IMR-90 (cell line): Measurements from ENCODE around the gene CBL. TPM values are rescaled to one million over a fixed set of nuclear protein-coding genes. Genes with fewer than 3 reads are reported as not detected.

Source experiments
- ATAC-seq: fragments of 200-7000 bp; cut with Tn5 transposase; 2 replicates; pipeline ENCODE4 v1.9.1; 2020; ENCODE audit warnings: low read depth, mild to moderate bottlenecking, moderate library complexity
- BruUV-seq: library from RNA; stranded (reverse); fragments of 400-500 nt; replicated peaks from 2 replicates; lab custom pipeline; 2021; lab: Mats Ljungman, UMichigan
- CTCF ChIA-PET: fragments of 300-600 bp; formaldehyde crosslinking; extraction: SDS; loops from one replicate; lab custom pipeline; 2021; ENCODE audit warnings: antibody characterized with exemption; lab: Yijun Ruan, JAX
- POLR2A ChIA-PET: fragments of 300-600 bp; sonication (Branson Sonifier 250); formaldehyde crosslinking; loops from one replicate; lab custom pipeline; 2022; ENCODE audit warnings: antibody characterized with exemption; ENCODE audit not compliant: unreplicated experiment; lab: Charles Lee
- DNase-seq: peaks from one replicate; pipeline ENCODE4 v3.0.0; 2013
- H2AFZ ChIP-seq: replicated peaks from 2 replicates; pipeline ENCODE3; 2013; ENCODE audit warnings: low read length, mild to moderate bottlenecking; ENCODE audit not compliant: poor library complexity
- H2AK5ac ChIP-seq: 2 replicates; pipeline ENCODE4 v1.6.1; 2013; ENCODE audit warnings: low read depth, low read length, inconsistent platforms
- H2AK9ac ChIP-seq: replicated peaks from 2 replicates; pipeline ENCODE3; 2013; ENCODE audit warnings: mild to moderate bottlenecking, low read depth, low read length, moderate library complexity; ENCODE audit not compliant: poor library complexity
- H2BK120ac ChIP-seq: 2 replicates; pipeline ENCODE4 v1.6.1; 2013; ENCODE audit warnings: low read depth, low read length, inconsistent platforms
- H2BK15ac ChIP-seq: 3 replicates; pipeline ENCODE4 v1.6.1; 2013; ENCODE audit warnings: low read depth, low read length, inconsistent platforms
- H2BK20ac ChIP-seq: 2 replicates; pipeline ENCODE4 v1.6.1; 2013; ENCODE audit warnings: low read depth, mild to moderate bottlenecking, inconsistent platforms, low read length, moderate library complexity
- H2BK5ac ChIP-seq: 2 replicates; pipeline ENCODE4 v1.6.1; 2013; ENCODE audit warnings: mild to moderate bottlenecking, low read depth, low read length, inconsistent platforms; ENCODE audit not compliant: poor library complexity, severe bottlenecking
- H3K14ac ChIP-seq: replicated peaks from 2 replicates; pipeline ENCODE4 v1.6.1; 2013; ENCODE audit warnings: low read depth, low read length, inconsistent platforms
- H3K18ac ChIP-seq: 2 replicates; pipeline ENCODE4 v1.6.1; 2013; ENCODE audit warnings: low read depth, low read length, control low read depth
- H3K23ac ChIP-seq: 2 replicates; pipeline ENCODE4 v1.6.1; 2013; ENCODE audit warnings: low read depth, low read length, inconsistent platforms
- H3K27ac ChIP-seq: 2 replicates; pipeline ENCODE4 v1.5.1; 2013; ENCODE audit warnings: mild to moderate bottlenecking, control low read depth, low read length; ENCODE audit not compliant: insufficient read depth
- H3K27me3 ChIP-seq: 2 replicates; pipeline ENCODE4 v1.6.1; 2013; ENCODE audit warnings: low read length; ENCODE audit not compliant: control insufficient read depth, insufficient read depth
- H3K36me3 ChIP-seq: 2 replicates; pipeline ENCODE4 v1.6.1; 2013; ENCODE audit warnings: low read length, mixed read lengths; ENCODE audit not compliant: control insufficient read depth, insufficient read depth
- H3K4ac ChIP-seq: 2 replicates; pipeline ENCODE4 v1.6.1; 2013; ENCODE audit warnings: low read depth, low read length, inconsistent platforms
- H3K4me1 ChIP-seq: 2 replicates; pipeline ENCODE4 v1.6.1; 2013; ENCODE audit warnings: low read length, mixed read lengths; ENCODE audit not compliant: control insufficient read depth, insufficient read depth
- H3K4me2 ChIP-seq: 2 replicates; pipeline ENCODE4 v1.6.1; 2013; ENCODE audit warnings: low read depth, mild to moderate bottlenecking, control low read depth, low read length, moderate library complexity
- H3K4me3 ChIP-seq: 2 replicates; pipeline ENCODE4 v1.5.1; 2013; ENCODE audit warnings: low read depth, mild to moderate bottlenecking, control low read depth, low read length, moderate library complexity; ENCODE audit not compliant: insufficient read depth
- H3K56ac ChIP-seq: 2 replicates; pipeline ENCODE4 v1.6.1; 2013; ENCODE audit warnings: low read length, inconsistent platforms; ENCODE audit not compliant: insufficient read depth; ENCODE audit errors: extremely low read depth
- H3K79me1 ChIP-seq, 2 experiments: 2 replicates each; pipeline ENCODE4 v1.6.1; 2013; ENCODE audit warnings: low read length in 2 of 2, inconsistent platforms in 1 of 2, low read depth in 1 of 2
- H3K9ac ChIP-seq: 2 replicates; pipeline ENCODE4 v1.6.1; 2013; ENCODE audit warnings: low read depth, low read length, control low read depth
- H3K9me1 ChIP-seq: 2 replicates; pipeline ENCODE4 v1.6.1; 2013; ENCODE audit warnings: low read length, inconsistent platforms; ENCODE audit not compliant: insufficient read depth
- H3K9me3 ChIP-seq: 2 replicates; pipeline ENCODE4 v1.6.1; 2013; ENCODE audit warnings: low read length; ENCODE audit not compliant: control insufficient read depth, insufficient read depth
- H4K20me1 ChIP-seq: 2 replicates; pipeline ENCODE4 v1.6.1; 2013; ENCODE audit warnings: low read length, inconsistent platforms; ENCODE audit not compliant: insufficient read depth
- H4K5ac ChIP-seq: 2 replicates; pipeline ENCODE4 v1.6.1; 2013; ENCODE audit warnings: mild to moderate bottlenecking, low read depth, low read length, control low read depth
- H4K8ac ChIP-seq, 2 experiments: 2 replicates each; pipeline ENCODE4 v1.6.1; 2013; ENCODE audit warnings: low read depth in 2 of 2, low read length in 2 of 2, control low read depth in 1 of 2, inconsistent platforms in 1 of 2
- H4K91ac ChIP-seq: 2 replicates; pipeline ENCODE4 v1.6.1; 2013; ENCODE audit warnings: low read depth, low read length, inconsistent platforms; ENCODE audit not compliant: insufficient read depth
- BHLHE40 ChIP-seq: fragments of 150-350 bp; IDR thresholded peaks from 2 replicates; pipeline ENCODE4 v1.6.1; 2016; ENCODE audit warnings: mild to moderate bottlenecking, low read depth, low read length
- CEBPB ChIP-seq: IDR thresholded peaks from 2 replicates; pipeline ENCODE4 v1.6.1; 2012; ENCODE audit warnings: low read depth, low read length, improper control_type of control experiment
- CHD1 ChIP-seq: IDR thresholded peaks from 2 replicates; pipeline ENCODE4 v1.6.1; 2012; ENCODE audit warnings: low read depth, low read length, improper control_type of control experiment
- ELK1 ChIP-seq: fragments of 150-350 bp; IDR thresholded peaks from 2 replicates; pipeline ENCODE4 v1.6.1; 2016; ENCODE audit warnings: low read depth, mild to moderate bottlenecking, low read length, moderate library complexity, borderline replicate concordance
- FOS ChIP-seq: fragments of 150-350 bp; IDR thresholded peaks from 2 replicates; pipeline ENCODE4 v1.6.1; 2016; ENCODE audit warnings: low read depth, low read length
- MAFK ChIP-seq: IDR thresholded peaks from 2 replicates; pipeline ENCODE4 v1.6.1; 2012; ENCODE audit warnings: low read depth, low read length, improper control_type of control experiment
- MAZ ChIP-seq: IDR thresholded peaks from 2 replicates; pipeline ENCODE4 v1.6.1; 2012; ENCODE audit warnings: low read depth, mild to moderate bottlenecking, low read length, improper control_type of control experiment, moderate library complexity, borderline replicate concordance
- MXI1 ChIP-seq: IDR thresholded peaks from 2 replicates; pipeline ENCODE4 v1.6.1; 2012; ENCODE audit warnings: low read depth, mild to moderate bottlenecking, low read length, moderate library complexity, borderline replicate concordance
- NFE2L2 ChIP-seq: fragments of 150-350 bp; IDR thresholded peaks from 2 replicates; pipeline ENCODE4 v1.6.1; 2016; ENCODE audit warnings: low read depth, mild to moderate bottlenecking, low read length
- POLR2A ChIP-seq: IDR thresholded peaks from 2 replicates; pipeline ENCODE4 v1.6.1; 2012; ENCODE audit warnings: mild to moderate bottlenecking, low read depth, low read length
- RAD21 ChIP-seq: IDR thresholded peaks from 2 replicates; pipeline ENCODE4 v1.6.1; 2012; ENCODE audit warnings: low read length, improper control_type of control experiment
- RCOR1 ChIP-seq: IDR thresholded peaks from 2 replicates; pipeline ENCODE4 v1.6.1; 2012; ENCODE audit warnings: mild to moderate bottlenecking, low read length, improper control_type of control experiment; ENCODE audit not compliant: insufficient replicate concordance
- RFX5 ChIP-seq: IDR thresholded peaks from 2 replicates; pipeline ENCODE4 v1.8.0; 2012; ENCODE audit warnings: low read depth, mild to moderate bottlenecking, low read length, moderate library complexity
- SMC3 ChIP-seq: fragments of 150-350 bp; IDR thresholded peaks from 2 replicates; pipeline ENCODE4 v1.6.1; 2016; ENCODE audit warnings: low read depth, mild to moderate bottlenecking, antibody characterized with exemption, low read length, moderate library complexity
- WGBS, 2 experiments: methylation state at CpG; one replicate each; pipeline versions ENCODE4 v1.1.5 to v1.1.7; 2013; ENCODE audit warnings: missing lambda C conversion rate in 2 of 2; ENCODE audit not compliant: insufficient read length in 1 of 2; ENCODE audit errors: extremely low coverage in 2 of 2; 5-methylcytosine and 5-hydroxymethylcytosine counted together
- dilution Hi-C: fragments of 300-500 bp; cut with HindIII; formaldehyde crosslinking; loops from one replicate; pipeline ENCODE4 v1.14.3; 2018; ENCODE audit warnings: low sequenced_read_pairs; ENCODE audit not compliant: unreplicated experiment
- in situ Hi-C: fragments of 300-500 bp; cut with MboI; formaldehyde crosslinking; loops from 3 replicates; pipeline ENCODE4 v1.14.3; 2019; ENCODE audit warnings: low sequenced_read_pairs, inconsistent platforms, mixed read lengths
- intact Hi-C: fragments of 100-400 bp; cut with micrococcal nuclease; formaldehyde crosslinking; loops from 2 replicates; pipeline ENCODE4 v1.10.0; 2022
- polyA plus RNA-seq, 3 experiments: library from polyadenylated mRNA; depleted of rRNA; stranded (reverse); fragments of >200 nt; gene quantifications; 2 replicates each; pipeline ENCODE4 v1.2.3, GENCODE V29; 2012; ENCODE audit warnings: low replicate concordance in 1 of 3
- total RNA-seq: library from RNA; depleted of rRNA; stranded (reverse); fragments of >200 nt; gene quantifications from 2 replicates; pipeline ENCODE4 v1.2.3, GENCODE V29; 2012
- TF ChIP-seq, protein P1 (sequence below): conservative IDR thresholded peaks from 2 replicates; pipeline ENCODE4 v1.5.1; 2012; ENCODE audit warnings: mild to moderate bottlenecking, low read depth, low read length, improper control_type of control experiment
- TF ChIP-seq, protein P2 (sequence below): fragments of 150-350 bp; IDR thresholded peaks from 2 replicates; pipeline ENCODE4 v1.6.1; 2017; ENCODE audit warnings: mild to moderate bottlenecking, antibody characterized with exemption, low read length, low read depth

Gene CBL
- total and polyA plus RNA-seq, 2 of the 4 experiments (the other 2 are of a cell fraction): 6.1 to 11.8 TPM

DNA sequence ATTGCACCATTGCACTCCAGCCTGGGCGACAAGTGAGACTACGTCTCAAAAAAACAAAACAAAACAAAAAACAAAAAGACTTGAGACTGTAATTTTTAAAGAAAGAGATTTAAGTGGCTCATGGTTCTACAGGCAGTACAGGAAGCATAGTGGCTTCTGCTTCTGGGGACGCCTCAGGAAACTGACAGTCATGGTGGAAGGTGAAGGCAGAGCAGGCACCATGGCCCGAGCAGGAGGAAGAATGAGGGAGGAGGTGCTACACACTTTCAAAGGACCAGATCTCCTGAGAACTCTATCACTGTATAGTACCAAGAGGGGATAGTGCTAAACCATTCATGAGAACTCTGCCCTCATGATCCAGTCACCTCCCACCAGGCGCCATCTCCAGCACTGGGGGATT is 52.0 kb downstream of the CBL start:
- Histone ChIP-seq H3K56ac (no peak overlapping the region), H3K79me1 (peaks cover 35 to 69% of the 10 kb centered on the region in 2 experiments), H3K4me2 (no peak overlapping the region), H3K4me3 (no peak overlapping the region), H4K91ac (no peak overlapping the region), H2AK5ac (no peak overlapping the region), H3K27me3 (no peaks in the 10 kb centered on the region), H3K14ac (no peak overlapping the region), H3K18ac (no peak overlapping the region), H3K9me3 (no peaks in the 10 kb centered on the region), H2BK120ac (no peak overlapping the region), H2AFZ (no peak overlapping the region), H2BK15ac (no peak overlapping the region), H4K5ac (no peak overlapping the region), H2AK9ac (no peak overlapping the region), H3K27ac (no peak overlapping the region), H3K4ac (no peak overlapping the region), H4K20me1 (peaks cover 25% of the 10 kb centered on the region; the same call in 1 of the 2 replicates), H4K8ac (no peak overlapping the region), H3K23ac (no peak overlapping the region), H3K4me1 (peaks cover 7% of the 10 kb centered on the region), H3K36me3 (peaks cover 1% of the 10 kb centered on the region), H2BK20ac (no peak overlapping the region), H2BK5ac (no peak overlapping the region), H3K9ac (no peak overlapping the region), H3K9me1 (peaks cover 12% of the 10 kb centered on the region)
- BruUV-seq: no TSS peak
- in situ Hi-C loops: no loop called here
- DNase-seq (no peak), ATAC-seq (no peak)
- POLR2A ChIA-PET: no interaction called here
- CTCF ChIA-PET: no interaction called here
- dilution Hi-C loops: no loop called here
- intact Hi-C loops: no loop called here
- WGBS, 2 experiments: no CpG with 5 or more reads among the region's 5 CpGs
- TF ChIP-seq CHD1 (no peak), ELK1 (no peak), MAFK (no peak), RFX5 (no peak), CEBPB (no peak), RAD21 (no peak), SMC3 (no peak), POLR2A (no peak), MXI1 (no peak), NFE2L2 (no peak), MAZ (no peak), RCOR1 (no peak), BHLHE40 (no peak), FOS (no peak)
- TF ChIP-seq, protein P1, sequence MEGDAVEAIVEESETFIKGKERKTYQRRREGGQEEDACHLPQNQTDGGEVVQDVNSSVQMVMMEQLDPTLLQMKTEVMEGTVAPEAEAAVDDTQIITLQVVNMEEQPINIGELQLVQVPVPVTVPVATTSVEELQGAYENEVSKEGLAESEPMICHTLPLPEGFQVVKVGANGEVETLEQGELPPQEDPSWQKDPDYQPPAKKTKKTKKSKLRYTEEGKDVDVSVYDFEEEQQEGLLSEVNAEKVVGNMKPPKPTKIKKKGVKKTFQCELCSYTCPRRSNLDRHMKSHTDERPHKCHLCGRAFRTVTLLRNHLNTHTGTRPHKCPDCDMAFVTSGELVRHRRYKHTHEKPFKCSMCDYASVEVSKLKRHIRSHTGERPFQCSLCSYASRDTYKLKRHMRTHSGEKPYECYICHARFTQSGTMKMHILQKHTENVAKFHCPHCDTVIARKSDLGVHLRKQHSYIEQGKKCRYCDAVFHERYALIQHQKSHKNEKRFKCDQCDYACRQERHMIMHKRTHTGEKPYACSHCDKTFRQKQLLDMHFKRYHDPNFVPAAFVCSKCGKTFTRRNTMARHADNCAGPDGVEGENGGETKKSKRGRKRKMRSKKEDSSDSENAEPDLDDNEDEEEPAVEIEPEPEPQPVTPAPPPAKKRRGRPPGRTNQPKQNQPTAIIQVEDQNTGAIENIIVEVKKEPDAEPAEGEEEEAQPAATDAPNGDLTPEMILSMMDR: no peak
- TF ChIP-seq, protein P2, sequence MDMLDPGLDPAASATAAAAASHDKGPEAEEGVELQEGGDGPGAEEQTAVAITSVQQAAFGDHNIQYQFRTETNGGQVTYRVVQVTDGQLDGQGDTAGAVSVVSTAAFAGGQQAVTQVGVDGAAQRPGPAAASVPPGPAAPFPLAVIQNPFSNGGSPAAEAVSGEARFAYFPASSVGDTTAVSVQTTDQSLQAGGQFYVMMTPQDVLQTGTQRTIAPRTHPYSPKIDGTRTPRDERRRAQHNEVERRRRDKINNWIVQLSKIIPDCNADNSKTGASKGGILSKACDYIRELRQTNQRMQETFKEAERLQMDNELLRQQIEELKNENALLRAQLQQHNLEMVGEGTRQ: no peak
